WTC11 (cell line): ENCODE data around the gene SLC12A9. TPM values are rescaled to one million over a fixed set of nuclear protein-coding genes. Genes with fewer than 3 reads are reported as not detected.

Source experiments
- ATAC-seq: fragments of 200-7000 bp; cut with Tn5 transposase; 2 replicates; pipeline ENCODE4 v1.10.0; 2021; ENCODE audit warnings: mild to moderate bottlenecking, moderate library complexity
- CTCF ChIA-PET: fragments of 300-600 bp; sonication (Branson Sonifier 250); formaldehyde crosslinking; loops from one replicate; lab custom pipeline; 2021; ENCODE audit warnings: antibody characterized with exemption; lab: Charles Lee
- POLR2A ChIA-PET: fragments of 350-600 bp; sonication (Branson Sonifier 250); formaldehyde crosslinking; loops from one replicate; lab custom pipeline; 2021; ENCODE audit warnings: antibody characterized with exemption; lab: Charles Lee
- DNase-seq: peaks from one replicate; pipeline ENCODE4 v3.0.0; 2021; ENCODE audit warnings: low spot score
- H3K27ac Mint-ChIP-seq: 2 replicates; pipeline ENCODE4 v1.8.0; 2021; ENCODE audit warnings: mixed read lengths
- H3K27me3 Mint-ChIP-seq: 2 replicates; pipeline ENCODE4 v1.8.0; 2021; ENCODE audit warnings: low read depth, mild to moderate bottlenecking, moderate library complexity, mixed read lengths
- H3K36me3 Mint-ChIP-seq: 2 replicates; pipeline ENCODE4 v1.8.0; 2021; ENCODE audit warnings: mixed read lengths
- H3K4me1 Mint-ChIP-seq: 2 replicates; pipeline ENCODE4 v1.8.0; 2022; ENCODE audit warnings: mixed read lengths
- H3K4me3 Mint-ChIP-seq: 2 replicates; pipeline ENCODE4 v1.8.0; 2021; ENCODE audit warnings: mild to moderate bottlenecking, moderate library complexity, mixed read lengths
- H3K9me3 Mint-ChIP-seq: 2 replicates; pipeline ENCODE4 v1.8.0; 2021; ENCODE audit warnings: mixed read lengths
- CBFB ChIP-seq: sonication (generic); formaldehyde crosslinking; IDR thresholded peaks from 2 replicates; pipeline ENCODE4 v1.8.1; 2022; ENCODE audit warnings: mild to moderate bottlenecking, low read depth, missing genetic modification reagents
- ELF4 ChIP-seq: sonication (generic); formaldehyde crosslinking; IDR thresholded peaks from 2 replicates; pipeline ENCODE4 v1.8.1; 2022; ENCODE audit warnings: low read depth, mild to moderate bottlenecking, moderate library complexity, missing genetic modification reagents
- EMX1 ChIP-seq: fragments of 250-450 bp; sonication (Bioruptor Pico); IDR thresholded peaks from 2 replicates; pipeline ENCODE4 v1.8.0; 2021; ENCODE audit warnings: mild to moderate bottlenecking
- ESRRA ChIP-seq: sonication (generic); formaldehyde crosslinking; IDR thresholded peaks from 2 replicates; pipeline ENCODE4 v1.8.1; 2022; ENCODE audit warnings: mild to moderate bottlenecking, missing genetic modification reagents, borderline replicate concordance
- ETV6 ChIP-seq: sonication (generic); formaldehyde crosslinking; IDR thresholded peaks from 2 replicates; pipeline ENCODE4 v1.8.1; 2022; ENCODE audit warnings: mild to moderate bottlenecking, missing genetic modification reagents
- FOXJ3 ChIP-seq: sonication (generic); formaldehyde crosslinking; IDR thresholded peaks from 2 replicates; pipeline ENCODE4 v1.9.0; 2021; ENCODE audit warnings: missing genetic modification reagents, mild to moderate bottlenecking, borderline replicate concordance
- FOXK1 ChIP-seq: sonication (generic); formaldehyde crosslinking; IDR thresholded peaks from 2 replicates; pipeline ENCODE4 v1.8.0; 2022; ENCODE audit warnings: mild to moderate bottlenecking, moderate library complexity, missing genetic modification reagents
- NFYB ChIP-seq: sonication (generic); formaldehyde crosslinking; conservative IDR thresholded peaks from 2 replicates; pipeline ENCODE4 v1.8.0; 2022; ENCODE audit warnings: low read depth, missing genetic modification reagents
- NR3C1 ChIP-seq: sonication (generic); formaldehyde crosslinking; conservative IDR thresholded peaks from 2 replicates; pipeline ENCODE4 v1.8.1; 2023; ENCODE audit warnings: low read depth, mild to moderate bottlenecking, missing genetic modification reagents
- SMAD3 ChIP-seq: sonication (generic); formaldehyde crosslinking; IDR thresholded peaks from 2 replicates; pipeline ENCODE4 v1.8.0; 2022; ENCODE audit warnings: missing genetic modification reagents, mild to moderate bottlenecking, borderline replicate concordance
- SMAD4 ChIP-seq: sonication (generic); formaldehyde crosslinking; IDR thresholded peaks from 2 replicates; pipeline ENCODE4 v1.8.0; 2022; ENCODE audit warnings: mild to moderate bottlenecking, missing genetic modification reagents
- ZNF263 ChIP-seq: sonication (generic); formaldehyde crosslinking; IDR thresholded peaks from 2 replicates; pipeline ENCODE4 v1.8.1; 2022; ENCODE audit warnings: low read depth, mild to moderate bottlenecking, moderate library complexity, missing genetic modification reagents
- ZNF317 ChIP-seq: sonication (generic); formaldehyde crosslinking; IDR thresholded peaks from 2 replicates; pipeline ENCODE4 v1.8.1; 2023; ENCODE audit warnings: low read depth, mild to moderate bottlenecking, moderate library complexity, missing genetic modification reagents, borderline replicate concordance
- total RNA-seq: library from RNA; stranded (reverse); gene quantifications from 3 replicates; pipeline ENCODE4 v1.2.3, GENCODE V29; 2021
- TF ChIP-seq, protein P1 (sequence below): sonication (generic); formaldehyde crosslinking; IDR thresholded peaks from 2 replicates; pipeline ENCODE4 v1.8.0; 2023; ENCODE audit warnings: mild to moderate bottlenecking, missing genetic modification reagents
- TF ChIP-seq, protein P2 (sequence below): fragments of 250-450 bp; sonication (Bioruptor Pico); IDR thresholded peaks from 2 replicates; pipeline ENCODE4 v2.1.2; 2022; ENCODE audit warnings: mild to moderate bottlenecking, moderate library complexity
- TF ChIP-seq, protein P3 (sequence below): sonication (generic); formaldehyde crosslinking; IDR thresholded peaks from 2 replicates; pipeline ENCODE4 v1.8.0; 2022; ENCODE audit warnings: mild to moderate bottlenecking, missing genetic modification reagents
- TF ChIP-seq, protein P4 (sequence below): sonication (generic); formaldehyde crosslinking; conservative IDR thresholded peaks from 2 replicates; pipeline ENCODE4 v1.8.1; 2023; ENCODE audit warnings: mild to moderate bottlenecking, low read depth, missing genetic modification reagents, moderate library complexity
- TF ChIP-seq, protein P5 (sequence below): sonication (generic); formaldehyde crosslinking; IDR thresholded peaks from 2 replicates; pipeline ENCODE4 v1.8.1; 2022; ENCODE audit warnings: low read depth, missing genetic modification reagents, borderline replicate concordance

SLC12A9 gene
- total RNA-seq, 1 experiment from 2014 or later: 39.3 TPM

DNA sequence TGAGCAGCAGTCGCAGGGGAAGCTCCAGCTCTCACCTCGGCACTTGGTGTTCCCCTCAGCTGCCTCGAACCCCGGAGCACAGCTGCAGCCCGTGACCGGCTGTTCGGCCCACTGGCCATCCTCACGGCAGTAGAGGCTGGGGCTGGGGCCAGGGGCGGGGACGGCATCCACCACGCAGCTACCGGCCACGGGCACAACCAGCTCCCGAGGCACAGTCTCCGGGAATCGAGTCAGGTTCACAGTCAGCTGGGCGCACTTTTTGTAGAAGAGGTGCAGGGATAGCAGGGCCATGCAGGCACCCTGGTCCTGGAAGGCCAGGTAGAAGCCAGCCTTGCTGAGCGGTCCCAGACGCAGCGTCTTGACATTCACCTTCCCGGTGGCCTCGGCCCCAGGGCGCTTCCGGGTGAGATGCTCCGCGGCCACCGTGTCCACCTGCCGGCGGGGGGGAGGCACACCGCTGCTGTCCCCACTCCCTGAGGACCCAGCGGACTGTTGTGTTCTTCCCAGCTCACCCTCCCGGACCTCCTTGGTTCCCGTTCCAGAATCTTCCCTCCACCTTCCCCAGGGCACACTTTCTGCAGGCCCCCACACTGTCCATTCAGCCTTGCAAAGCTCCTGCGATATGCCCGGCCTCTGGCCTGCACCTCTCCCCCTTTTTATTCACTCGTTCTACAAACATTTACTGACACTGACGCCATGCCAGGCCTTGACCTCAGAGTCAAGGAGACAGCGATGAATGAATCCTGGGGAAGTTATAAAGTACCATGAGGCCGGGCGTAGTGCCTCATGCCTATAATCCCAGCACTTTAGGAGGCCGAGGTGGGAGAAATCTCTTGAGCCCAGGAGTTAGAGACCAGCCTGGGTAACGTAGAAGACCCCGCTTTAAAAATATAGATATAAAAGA is 30.0 kb upstream of the SLC12A9 start:
- ATAC-seq (no peak), DNase-seq (no peak)
- Mint-ChIP-seq H3K4me3 (no peak overlapping the region), H3K9me3 (no peaks in the 10 kb centered on the region), H3K27ac (no peak overlapping the region), H3K36me3 (peaks cover 50% of the 10 kb centered on the region), H3K27me3 (no peaks in the 10 kb centered on the region), H3K4me1 (peaks cover 16% of the 10 kb centered on the region)
- TF ChIP-seq FOXJ3 (CRISPR knock-in tag) (no peak), SMAD4 (CRISPR knock-in tag) (no peak), ETV6 (no peak), NFYB (CRISPR knock-in tag) (no peak)
- TF ChIP-seq, protein P1, sequence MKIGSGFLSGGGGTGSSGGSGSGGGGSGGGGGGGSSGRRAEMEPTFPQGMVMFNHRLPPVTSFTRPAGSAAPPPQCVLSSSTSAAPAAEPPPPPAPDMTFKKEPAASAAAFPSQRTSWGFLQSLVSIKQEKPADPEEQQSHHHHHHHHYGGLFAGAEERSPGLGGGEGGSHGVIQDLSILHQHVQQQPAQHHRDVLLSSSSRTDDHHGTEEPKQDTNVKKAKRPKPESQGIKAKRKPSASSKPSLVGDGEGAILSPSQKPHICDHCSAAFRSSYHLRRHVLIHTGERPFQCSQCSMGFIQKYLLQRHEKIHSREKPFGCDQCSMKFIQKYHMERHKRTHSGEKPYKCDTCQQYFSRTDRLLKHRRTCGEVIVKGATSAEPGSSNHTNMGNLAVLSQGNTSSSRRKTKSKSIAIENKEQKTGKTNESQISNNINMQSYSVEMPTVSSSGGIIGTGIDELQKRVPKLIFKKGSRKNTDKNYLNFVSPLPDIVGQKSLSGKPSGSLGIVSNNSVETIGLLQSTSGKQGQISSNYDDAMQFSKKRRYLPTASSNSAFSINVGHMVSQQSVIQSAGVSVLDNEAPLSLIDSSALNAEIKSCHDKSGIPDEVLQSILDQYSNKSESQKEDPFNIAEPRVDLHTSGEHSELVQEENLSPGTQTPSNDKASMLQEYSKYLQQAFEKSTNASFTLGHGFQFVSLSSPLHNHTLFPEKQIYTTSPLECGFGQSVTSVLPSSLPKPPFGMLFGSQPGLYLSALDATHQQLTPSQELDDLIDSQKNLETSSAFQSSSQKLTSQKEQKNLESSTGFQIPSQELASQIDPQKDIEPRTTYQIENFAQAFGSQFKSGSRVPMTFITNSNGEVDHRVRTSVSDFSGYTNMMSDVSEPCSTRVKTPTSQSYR (CRISPR knock-in tag): no peak
- TF ChIP-seq, protein P2, sequence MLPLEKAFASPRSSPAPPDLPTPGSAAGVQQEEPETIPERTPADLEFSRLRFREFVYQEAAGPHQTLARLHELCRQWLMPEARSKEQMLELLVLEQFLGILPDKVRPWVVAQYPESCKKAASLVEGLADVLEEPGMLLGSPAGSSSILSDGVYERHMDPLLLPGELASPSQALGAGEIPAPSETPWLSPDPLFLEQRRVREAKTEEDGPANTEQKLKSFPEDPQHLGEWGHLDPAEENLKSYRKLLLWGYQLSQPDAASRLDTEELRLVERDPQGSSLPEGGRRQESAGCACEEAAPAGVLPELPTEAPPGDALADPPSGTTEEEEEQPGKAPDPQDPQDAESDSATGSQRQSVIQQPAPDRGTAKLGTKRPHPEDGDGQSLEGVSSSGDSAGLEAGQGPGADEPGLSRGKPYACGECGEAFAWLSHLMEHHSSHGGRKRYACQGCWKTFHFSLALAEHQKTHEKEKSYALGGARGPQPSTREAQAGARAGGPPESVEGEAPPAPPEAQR (CRISPR knock-in tag): no peak
- POLR2A ChIA-PET: interaction anchor here (1.1 kb wide), 1 partner anchor 14 kb away, joined by 4 read pairs; no protein-coding TSS in a partner anchor
- CTCF ChIA-PET: interaction anchor here (1.4 to 1.8 kb wide), 3 partner anchors 21 to 30 kb away, joined by 3 to 8 read pairs (median 6); partner anchors contain the start of gene SLC12A9

DNA sequence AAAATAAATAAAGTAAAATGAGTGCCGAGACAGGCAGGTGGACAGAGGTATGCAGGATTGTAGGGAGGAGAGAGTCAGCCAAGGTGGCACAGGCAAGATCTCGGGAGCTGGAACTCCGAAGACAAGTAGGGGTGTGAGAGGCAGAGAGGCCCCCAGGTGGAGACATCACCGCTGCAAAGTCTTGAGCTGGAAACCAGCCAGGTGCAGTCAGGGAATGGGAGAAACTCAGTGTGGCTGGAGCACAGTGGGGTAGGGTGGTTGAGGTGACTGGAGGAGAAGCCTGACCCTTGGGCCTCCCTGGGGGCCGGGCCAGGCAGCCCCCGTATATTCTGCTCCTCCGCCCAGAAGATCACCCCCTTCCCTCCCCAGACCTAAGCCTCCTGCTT is 29.4 kb upstream of the SLC12A9 start:
- Mint-ChIP-seq H3K27me3 (no peaks in the 10 kb centered on the region), H3K4me1 (peaks cover 16% of the 10 kb centered on the region)
- no peak for TF ChIP-seq CBFB (CRISPR knock-in tag)
- no peak for TF ChIP-seq ESRRA
- TF ChIP-seq NR3C1: no peak
- no peak for TF ChIP-seq ELF4 (CRISPR knock-in tag)
- no peak for TF ChIP-seq EMX1 (CRISPR knock-in tag)
- no peak for TF ChIP-seq ZNF317 (CRISPR knock-in tag)
- TF ChIP-seq, protein P3, sequence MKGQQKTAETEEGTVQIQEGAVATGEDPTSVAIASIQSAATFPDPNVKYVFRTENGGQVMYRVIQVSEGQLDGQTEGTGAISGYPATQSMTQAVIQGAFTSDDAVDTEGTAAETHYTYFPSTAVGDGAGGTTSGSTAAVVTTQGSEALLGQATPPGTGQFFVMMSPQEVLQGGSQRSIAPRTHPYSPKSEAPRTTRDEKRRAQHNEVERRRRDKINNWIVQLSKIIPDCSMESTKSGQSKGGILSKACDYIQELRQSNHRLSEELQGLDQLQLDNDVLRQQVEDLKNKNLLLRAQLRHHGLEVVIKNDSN (CRISPR knock-in tag): no peak
- TF ChIP-seq SMAD3 (CRISPR knock-in tag): no peak
- TF ChIP-seq, protein P4, sequence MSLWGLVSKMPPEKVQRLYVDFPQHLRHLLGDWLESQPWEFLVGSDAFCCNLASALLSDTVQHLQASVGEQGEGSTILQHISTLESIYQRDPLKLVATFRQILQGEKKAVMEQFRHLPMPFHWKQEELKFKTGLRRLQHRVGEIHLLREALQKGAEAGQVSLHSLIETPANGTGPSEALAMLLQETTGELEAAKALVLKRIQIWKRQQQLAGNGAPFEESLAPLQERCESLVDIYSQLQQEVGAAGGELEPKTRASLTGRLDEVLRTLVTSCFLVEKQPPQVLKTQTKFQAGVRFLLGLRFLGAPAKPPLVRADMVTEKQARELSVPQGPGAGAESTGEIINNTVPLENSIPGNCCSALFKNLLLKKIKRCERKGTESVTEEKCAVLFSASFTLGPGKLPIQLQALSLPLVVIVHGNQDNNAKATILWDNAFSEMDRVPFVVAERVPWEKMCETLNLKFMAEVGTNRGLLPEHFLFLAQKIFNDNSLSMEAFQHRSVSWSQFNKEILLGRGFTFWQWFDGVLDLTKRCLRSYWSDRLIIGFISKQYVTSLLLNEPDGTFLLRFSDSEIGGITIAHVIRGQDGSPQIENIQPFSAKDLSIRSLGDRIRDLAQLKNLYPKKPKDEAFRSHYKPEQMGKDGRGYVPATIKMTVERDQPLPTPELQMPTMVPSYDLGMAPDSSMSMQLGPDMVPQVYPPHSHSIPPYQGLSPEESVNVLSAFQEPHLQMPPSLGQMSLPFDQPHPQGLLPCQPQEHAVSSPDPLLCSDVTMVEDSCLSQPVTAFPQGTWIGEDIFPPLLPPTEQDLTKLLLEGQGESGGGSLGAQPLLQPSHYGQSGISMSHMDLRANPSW (CRISPR knock-in tag): no peak
- TF ChIP-seq, protein P5, sequence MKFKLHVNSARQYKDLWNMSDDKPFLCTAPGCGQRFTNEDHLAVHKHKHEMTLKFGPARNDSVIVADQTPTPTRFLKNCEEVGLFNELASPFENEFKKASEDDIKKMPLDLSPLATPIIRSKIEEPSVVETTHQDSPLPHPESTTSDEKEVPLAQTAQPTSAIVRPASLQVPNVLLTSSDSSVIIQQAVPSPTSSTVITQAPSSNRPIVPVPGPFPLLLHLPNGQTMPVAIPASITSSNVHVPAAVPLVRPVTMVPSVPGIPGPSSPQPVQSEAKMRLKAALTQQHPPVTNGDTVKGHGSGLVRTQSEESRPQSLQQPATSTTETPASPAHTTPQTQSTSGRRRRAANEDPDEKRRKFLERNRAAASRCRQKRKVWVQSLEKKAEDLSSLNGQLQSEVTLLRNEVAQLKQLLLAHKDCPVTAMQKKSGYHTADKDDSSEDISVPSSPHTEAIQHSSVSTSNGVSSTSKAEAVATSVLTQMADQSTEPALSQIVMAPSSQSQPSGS: no peak
- TF ChIP-seq FOXK1 (CRISPR knock-in tag): no peak
- no peak for TF ChIP-seq ZNF263 (CRISPR knock-in tag)
- TF ChIP-seq, all 79 proteins: peak for 0
- no peak for ATAC-seq
- Mint-ChIP-seq H3K27ac (no peak overlapping the region), H3K9me3 (no peaks in the 10 kb centered on the region), H3K4me3 (no peak overlapping the region), H3K36me3 (peaks cover 46% of the 10 kb centered on the region)
- POLR2A ChIA-PET: interaction anchor here (1.1 kb wide), 1 partner anchor 13 kb away, joined by 4 read pairs; no protein-coding TSS in a partner anchor
- CTCF ChIA-PET: interaction anchor here (1.7 to 1.8 kb wide), 2 partner anchors 22 to 29 kb away, joined by 6 to 8 read pairs; partner anchors contain the start of gene SLC12A9
- no peak for DNase-seq
